HG03575 (cell line): ENCODE results near the gene ALKBH1.
"Not testable (repeated sequence)": the region's sequence is repeated elsewhere in the genome, so short reads cannot be mapped to it uniquely, and the experiment has no call there.

Experiments used
- ATAC-seq: cut with Tn5 transposase; IDR thresholded peaks from one replicate; pipeline ENCODE4 v1.9.1; 2021; ENCODE audit not compliant: unreplicated experiment, insufficient number of reproducible peaks, low FRiP score; ENCODE audit errors: extremely low read depth

The ALKBH1 gene, protein sequence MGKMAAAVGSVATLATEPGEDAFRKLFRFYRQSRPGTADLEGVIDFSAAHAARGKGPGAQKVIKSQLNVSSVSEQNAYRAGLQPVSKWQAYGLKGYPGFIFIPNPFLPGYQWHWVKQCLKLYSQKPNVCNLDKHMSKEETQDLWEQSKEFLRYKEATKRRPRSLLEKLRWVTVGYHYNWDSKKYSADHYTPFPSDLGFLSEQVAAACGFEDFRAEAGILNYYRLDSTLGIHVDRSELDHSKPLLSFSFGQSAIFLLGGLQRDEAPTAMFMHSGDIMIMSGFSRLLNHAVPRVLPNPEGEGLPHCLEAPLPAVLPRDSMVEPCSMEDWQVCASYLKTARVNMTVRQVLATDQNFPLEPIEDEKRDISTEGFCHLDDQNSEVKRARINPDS

DNA sequence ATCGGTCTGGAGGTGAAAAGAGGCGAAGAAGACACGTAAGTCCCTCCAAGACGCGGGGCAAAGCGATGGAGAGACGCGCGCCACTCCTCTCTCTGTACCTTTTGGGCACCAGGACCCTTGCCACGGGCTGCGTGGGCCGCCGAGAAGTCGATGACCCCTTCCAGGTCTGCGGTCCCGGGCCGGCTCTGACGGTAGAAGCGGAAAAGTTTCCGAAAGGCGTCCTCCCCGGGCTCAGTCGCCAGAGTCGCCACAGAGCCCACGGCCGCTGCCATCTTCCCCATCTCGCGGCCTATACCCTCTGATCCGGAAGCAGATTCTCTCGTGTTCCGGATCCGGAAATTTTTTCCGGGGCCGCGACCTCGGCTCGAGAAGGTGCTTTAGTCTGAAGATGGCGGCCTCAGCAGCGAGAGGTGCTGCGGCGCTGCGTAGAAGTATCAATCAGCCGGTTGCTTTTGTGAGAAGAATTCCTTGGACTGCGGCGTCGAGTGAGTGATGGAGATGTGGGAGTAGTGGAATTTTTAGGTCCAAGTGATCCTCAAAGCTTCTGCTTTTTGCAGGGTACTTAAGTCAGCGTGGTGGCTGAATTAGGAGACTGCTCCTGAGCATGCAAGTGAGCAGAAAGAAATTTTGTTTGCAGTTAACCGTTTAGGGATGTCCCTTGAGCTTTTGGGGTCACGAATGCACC is at the start of gene ALKBH1, which contains the start of gene SLIRP:
ALKBH1 (minus strand) TSS at position 300 of the 685 bp plus-strand sequence; CDS start at position 281, 19 bp downstream.
SLIRP (plus strand) TSS at position 380 of the 685 bp plus-strand sequence; CDS start at position 389, 9 bp downstream.
- peak; percentile 72 for ATAC-seq

DNA sequence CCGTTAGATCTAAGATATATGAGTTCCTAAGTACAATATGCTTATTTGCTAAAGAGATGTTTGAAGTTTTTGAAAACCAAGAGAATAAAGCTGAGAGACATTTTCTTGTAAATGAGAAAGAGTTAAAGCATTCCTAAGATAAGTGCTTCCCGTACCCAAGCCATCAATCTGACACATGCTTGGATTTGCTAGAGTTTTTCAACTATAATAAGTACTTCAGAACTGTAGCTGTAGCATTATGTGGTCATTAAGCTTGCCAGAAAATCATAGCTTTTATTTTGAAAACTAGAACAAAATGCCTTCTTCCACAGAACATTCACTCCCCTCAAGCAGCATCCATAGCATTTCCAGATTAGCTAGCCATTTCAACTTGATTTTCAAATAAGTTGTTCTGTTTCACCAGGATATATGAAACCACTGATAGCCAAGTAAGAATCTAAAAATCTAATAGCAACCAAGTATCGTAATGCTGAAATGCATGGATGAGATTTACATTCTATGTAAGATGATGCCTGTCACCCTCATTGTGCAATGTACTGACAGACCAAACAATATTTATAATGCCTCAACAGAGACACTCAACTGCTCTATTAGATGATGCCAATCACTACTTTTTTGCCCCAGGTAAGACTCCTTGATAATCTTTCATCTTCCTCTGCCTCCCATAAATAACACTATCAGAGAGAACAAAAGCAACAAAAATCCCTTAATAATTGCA is 45.1 kb upstream of the ALKBH1 start:
- no peak for ATAC-seq

DNA sequence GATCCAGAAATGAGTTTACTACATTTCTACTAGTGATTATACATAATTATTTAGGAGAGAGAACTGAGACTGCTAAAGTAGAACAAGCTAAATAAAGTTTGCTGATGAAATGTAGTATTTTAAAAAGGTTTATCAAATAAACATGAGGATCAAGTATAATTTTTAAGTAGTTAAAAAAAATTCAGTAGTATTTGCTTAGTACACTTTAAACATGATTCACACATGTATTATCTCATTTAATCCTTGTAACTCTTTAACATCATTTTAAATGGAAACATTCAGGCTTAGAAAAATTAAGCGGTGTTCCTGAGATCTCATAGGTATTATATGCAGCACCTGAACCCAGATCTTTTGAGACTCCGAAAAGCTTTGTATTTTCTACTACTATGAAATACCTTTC is 44.4 kb upstream of the ALKBH1 start:
- ATAC-seq: no peak

DNA sequence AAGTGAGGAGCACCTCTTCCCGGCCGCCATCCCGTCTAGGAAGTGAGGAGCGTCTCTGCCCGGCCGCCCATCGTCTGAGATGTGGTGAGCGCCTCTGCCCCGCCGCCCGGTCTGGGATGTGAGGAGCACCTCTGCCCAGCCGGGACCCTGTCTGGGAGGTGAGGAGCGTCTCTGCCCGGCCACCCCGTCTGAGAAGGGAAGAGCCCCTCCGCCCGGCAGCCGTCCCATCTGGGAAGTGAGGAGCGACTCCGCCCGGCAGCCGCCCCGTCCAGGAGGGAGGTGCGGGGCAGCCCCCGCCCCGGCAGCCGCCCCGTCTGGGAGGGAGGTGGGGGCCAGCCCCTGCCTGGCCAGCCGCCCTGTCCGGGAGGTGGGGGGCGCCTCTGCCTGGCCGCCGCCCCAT is 39.6 kb upstream of the ALKBH1 start:
- not testable (repeated sequence) for ATAC-seq

DNA sequence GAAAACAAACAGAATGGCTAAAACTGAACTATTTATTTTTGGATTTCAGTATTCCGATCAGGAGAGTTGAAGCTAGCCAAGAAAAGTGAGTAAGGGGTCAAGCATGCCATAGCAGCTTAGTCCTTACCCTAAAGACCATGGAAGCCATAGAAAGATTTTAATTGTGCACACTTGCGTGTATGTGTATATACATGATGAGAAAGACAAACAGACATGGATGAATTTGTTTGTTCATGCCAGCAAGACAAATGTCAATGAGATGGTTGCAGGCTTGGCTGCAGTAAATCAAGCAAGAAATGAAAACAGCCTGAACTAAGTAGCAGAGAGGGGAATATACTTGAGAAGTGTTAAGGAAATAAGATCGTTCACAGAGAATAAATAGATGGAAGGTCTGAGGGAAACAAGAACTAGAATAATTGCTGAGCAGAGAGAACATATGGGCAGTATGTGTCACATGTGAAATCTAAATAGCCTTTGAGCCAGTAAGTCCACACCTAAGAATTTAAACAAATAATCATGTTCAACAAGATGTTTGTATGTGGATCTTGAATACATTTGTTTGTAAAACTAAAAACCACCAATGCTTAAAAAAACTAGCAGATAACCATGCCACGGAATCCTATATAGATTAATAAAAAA is 38.4 kb upstream of the ALKBH1 start:
- ATAC-seq: no peak

DNA sequence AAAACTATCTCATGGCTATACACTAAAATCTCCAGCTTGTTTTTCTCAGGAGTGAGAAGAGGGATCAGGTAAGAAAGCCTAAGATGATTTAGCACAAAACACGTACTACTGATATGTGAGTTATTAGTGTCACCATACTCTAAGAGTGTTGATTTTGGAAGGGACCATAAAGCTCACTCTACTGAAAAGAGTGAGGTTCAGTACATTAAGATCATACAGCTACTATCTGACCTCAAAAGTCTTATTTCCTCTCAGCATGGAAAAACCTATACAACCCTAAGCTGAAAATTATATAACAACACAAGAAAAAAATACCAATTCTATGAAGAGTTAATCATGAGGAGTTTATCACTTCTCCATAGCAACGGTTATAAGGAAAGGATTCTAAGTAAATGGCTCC is 33.6 kb upstream of the ALKBH1 start:
- ATAC-seq: no peak

DNA sequence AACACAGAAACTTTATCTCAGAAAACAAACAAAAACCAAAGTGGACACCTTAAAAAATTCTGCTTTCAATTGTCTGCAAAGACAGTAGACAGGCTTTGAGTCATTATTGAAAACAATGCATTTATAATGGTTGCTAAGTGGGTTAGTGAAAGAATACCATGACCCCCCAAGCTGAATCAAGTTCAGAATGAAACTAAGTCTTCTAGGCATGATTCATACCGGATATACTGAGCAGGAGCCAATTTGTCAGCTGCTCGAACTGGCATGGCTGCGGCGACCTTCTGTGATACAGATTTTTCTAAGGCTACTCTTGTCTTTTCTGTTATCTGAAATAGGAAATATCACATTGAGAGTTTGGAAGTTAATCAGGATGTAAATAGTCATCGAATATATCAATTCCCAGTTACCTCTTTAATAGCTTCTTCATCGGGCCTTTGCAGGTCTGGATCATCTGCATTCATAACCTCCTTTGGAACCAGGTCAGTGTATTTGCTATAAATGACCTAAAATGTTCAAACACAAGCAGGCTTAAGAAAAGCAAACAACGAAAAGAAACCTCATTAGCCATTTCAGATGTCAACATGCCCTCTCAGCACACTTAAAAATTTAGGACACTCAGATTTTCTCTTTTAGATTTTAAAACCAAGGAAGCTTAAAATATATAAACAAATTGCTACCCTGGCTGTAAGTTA is 30.9 kb upstream of the ALKBH1 start:
- ATAC-seq: no peak

DNA sequence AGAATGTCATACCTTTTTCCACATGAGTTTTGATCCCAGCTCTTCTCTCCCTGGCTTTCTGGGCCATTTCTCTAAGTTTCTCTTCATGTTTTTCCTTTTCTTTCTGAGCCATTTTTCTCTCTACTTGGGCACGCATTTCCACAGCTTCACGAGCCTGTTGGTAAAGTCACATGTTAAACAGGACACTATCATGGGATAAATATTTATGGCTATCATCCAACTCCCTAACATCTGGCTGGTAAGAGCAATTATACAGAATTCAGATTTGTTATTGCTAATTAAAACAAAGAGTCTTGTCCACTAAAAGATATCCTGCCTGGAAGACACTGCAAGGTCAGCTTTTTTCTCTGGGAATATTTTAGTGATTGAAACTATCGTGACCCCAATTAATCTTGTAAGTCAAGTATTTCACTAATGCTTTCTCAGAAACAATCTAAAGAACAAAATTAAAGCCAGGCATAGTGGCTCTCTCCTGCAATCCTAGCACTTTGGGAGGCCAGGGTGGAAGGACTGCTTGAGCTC is 23.2 kb upstream of the ALKBH1 start:
- no peak for ATAC-seq

DNA sequence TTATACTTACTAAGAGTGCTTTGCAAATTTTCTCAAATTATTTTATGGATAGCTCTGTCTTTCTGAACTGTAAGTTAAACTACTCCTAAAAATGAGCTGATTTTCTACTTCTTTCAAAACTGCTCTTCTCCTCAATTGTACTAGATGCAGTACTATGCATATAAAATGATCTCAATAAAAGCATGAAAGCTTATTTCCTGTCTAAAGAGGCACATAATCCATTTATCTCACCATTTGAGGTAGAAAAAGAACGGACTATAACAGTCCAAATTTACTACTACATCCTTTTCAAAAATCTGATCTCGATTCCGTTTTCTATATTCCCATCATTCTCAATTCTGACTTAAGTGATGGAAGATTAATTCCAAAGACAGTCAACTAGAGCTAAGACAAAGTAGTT is 14.5 kb upstream of the ALKBH1 start:
- ATAC-seq: no peak

DNA sequence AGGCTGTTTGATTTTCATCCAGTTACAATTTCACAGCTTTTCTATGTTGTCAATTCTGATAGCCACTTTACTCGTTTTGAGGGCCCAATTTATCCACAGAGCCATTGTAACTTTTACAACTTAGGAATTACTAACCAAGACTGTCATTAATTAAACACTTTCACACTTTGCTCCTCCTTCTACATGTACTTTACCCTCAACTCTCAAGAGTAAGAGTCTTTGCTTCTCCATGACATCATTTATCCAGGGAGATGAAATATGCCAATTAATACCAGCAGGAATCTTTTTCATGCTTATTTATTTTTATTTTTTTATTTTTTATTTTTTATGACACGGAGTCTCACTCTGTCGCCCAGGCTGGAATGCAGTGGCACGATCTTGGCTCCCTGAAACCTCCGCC is 13.6 kb upstream of the ALKBH1 start:
- ATAC-seq: no peak

DNA sequence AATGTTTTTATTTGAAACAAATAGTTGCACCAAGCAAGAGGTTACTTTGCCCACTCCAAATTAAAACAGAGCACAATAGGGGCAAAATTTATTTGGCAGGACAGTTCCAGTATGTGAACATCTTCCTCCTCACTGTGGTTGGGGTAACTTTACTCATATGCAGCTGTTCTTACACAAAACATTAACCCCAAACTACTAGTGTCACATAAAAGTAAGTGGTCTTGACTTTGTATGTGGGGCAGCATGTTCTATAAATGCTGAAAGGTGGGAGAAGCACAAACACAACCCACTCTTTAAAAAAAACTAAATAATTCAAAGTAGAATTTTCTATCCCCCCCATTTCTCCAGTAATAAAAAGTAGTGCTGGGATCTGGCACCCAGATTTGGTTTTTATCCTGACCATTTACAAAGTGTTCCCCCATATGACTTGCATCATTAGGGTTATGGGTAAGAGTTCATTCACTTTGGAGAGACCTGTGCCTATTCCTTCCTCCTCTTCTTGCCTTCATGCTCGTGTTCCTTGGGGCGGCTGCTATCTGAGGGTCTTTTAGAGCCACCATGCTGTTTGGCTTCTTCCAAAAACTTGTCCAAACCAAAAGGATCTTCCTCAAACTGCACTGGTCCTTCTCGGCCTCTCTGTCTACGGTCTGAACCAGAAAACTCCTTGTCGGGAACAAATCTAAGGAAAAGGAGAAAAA is 9.9 kb upstream of the ALKBH1 start:
- no peak for ATAC-seq

DNA sequence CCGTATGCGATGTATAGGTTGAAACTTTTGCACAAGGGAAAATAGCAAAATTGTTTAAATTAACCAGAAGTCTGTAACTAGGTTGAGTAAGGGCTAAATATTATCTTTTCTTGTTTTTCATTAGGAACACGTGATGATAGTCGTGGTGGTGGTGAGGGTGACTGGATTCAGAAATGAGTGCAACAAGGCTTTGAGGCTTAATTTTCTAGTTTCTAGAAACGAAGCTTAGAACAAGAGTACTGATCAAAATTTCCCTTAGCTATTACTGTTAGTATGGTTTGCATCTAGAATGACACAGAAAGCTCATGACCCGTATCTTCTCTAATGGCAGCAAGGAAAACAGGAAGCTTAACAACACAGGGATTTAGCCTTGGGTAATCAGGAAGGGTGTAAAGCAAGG is 7.1 kb upstream of the ALKBH1 start:
- no peak for ATAC-seq

DNA sequence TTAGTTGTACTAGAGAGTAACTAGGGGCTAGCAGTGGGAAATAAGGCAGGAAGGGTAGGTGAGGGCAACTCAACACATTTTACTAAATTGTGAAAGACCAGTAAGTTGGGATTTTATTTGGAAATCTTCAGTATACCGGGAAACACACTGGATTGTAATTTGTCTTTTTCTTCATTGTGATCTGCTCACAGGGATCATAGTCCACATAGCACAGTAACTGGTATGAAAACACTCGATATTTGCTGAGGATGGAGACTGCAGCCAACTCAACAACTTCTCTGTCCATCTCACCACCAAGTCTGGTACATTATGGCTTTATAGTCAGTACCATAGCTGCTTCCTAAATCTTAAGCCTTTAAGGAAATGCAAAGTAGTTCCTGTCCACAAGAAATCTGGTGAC is 2.5 kb upstream of the ALKBH1 start:
- ATAC-seq: no peak

DNA sequence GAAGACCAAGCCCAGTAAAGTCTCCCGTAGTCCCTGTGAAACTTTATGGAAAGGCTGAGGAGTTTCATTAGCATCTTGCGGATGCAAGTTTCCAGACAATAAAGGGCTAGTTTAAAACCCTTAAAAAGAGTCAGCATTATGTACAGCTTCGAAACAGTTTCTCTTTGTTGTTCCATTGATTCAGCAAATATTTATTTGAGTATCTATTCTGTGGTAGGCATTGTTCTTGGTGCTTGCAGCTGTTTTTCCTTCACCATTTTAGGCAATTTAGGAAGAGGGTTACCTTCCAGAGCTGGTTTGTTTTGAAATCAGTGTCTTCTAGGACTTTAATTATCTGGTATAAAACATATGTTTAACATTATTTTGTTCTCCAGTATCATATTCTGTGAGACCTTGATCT is 1.6 kb upstream of the ALKBH1 start:
- no peak for ATAC-seq

DNA sequence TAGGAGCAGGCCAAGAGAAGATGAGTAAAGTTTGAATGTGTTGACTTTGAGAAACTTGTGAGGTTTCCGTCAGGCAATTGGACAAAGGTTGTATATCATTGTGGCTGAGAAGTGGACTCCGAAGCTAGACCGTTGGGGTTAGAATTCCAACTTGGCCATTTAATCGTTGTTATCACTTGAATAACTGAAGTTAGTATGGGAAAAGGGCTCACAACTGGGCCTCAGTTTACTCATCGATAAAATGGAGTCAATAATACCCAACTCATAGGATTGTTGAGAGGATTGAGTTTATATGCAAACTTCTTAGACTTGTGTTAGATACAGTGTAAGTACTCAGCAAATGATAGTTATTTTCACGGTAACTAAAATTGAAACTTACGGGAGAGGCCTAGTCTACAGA is 926 bp upstream of the ALKBH1 start:
- ATAC-seq: no peak

DNA sequence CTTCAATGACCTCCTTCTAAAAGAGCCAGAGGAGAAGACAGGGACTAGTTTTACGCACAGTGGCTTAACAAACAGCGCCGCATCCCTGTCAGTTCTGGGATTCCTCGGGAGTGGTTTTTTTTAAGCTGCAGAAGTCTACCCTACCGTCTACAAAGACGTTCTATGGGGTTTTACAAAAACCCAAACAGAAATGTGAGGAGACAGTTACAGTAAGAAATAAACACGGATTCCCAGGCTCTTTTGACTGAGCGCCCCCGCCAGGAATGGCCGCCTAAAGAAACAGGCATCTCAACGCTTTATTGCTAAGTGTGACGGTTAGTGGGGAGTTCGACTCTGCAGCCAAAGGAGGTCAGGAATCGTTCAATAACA is 484 bp downstream of the ALKBH1 start:
- ATAC-seq: no peak

DNA sequence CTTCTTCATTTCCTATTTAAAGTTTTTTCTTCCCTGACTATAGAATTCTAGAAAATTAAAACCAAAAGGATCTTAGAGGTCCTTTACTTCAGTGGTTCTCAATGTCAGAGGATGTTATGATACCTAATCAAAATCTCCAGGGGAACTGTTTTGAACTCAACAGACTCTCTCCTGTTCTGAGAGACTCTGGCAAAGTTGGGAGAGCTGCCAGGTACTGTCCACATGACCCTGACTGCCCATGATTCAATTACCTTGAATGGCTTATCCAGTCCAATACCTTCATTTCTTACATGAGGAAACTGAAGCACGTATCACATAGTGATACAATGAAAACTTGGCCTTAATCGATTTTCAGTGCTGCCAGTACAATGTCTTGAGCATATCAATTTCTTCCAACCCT is 16.6 kb downstream of the ALKBH1 start:
- no peak for ATAC-seq

DNA sequence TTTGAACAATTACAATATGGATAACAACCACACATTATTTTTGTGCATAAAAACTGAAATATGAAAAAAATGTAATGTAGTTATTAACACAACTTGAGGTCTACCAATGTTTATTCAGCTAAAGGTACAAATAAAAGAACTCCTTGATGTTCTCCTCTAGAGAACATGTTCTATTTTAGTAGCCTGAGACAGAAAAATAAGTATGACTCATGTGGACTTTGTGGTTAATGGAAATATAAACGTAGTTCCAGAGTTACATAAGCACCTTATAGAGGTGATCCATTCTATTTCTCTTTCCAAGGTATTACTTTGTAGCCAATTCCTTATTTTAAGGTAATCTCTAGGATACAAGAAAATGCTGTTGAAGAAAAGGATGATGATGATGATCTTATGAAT is 25.7 kb downstream of the ALKBH1 start:
- no peak for ATAC-seq
